Peyer's patch (tissue), 4 donors: ENCODE measurements around the gene SPON1. TPM values are rescaled to one million over a fixed set of nuclear protein-coding genes. Genes with fewer than 3 reads are reported as not detected.

ENCODE experiments used
- DNase-seq, 3 donors: peaks; one replicate each; pipeline ENCODE4 v3.0.0-alpha.2; 2017 to 2019
- H3K27ac ChIP-seq, 4 donors: fragments of 200-600 bp; sonication (generic); one replicate each; pipeline ENCODE4 v1.5.1; 2016 to 2019
- H3K27me3 ChIP-seq, 2 donors: fragments of 200-600 bp; sonication (generic); one replicate each; pipeline ENCODE4 v1.5.1; 2019
- H3K36me3 ChIP-seq, 3 donors: fragments of 200-600 bp; sonication (generic); one replicate each; pipeline ENCODE4 v1.5.1; 2016 to 2019
- H3K4me1 ChIP-seq, 4 donors: fragments of 200-600 bp; sonication (generic); one replicate each; pipeline ENCODE4 v1.5.1; 2016 to 2019
- H3K4me3 ChIP-seq, 4 donors: fragments of 200-600 bp; sonication (generic); 1 replicate in 3 of 4; 2 replicates in 1 of 4; pipeline ENCODE4 v1.5.1; 2016 to 2019; ENCODE audit warnings: mild to moderate bottlenecking in 1 of 4
- H3K9me3 ChIP-seq, 4 donors: fragments of 200-600 bp; sonication (generic); one replicate each; pipeline ENCODE4 v1.5.1; 2016 to 2019; ENCODE audit warnings: mild to moderate bottlenecking in 1 of 4
- CTCF ChIP-seq, 6 experiments: fragments of 450-650 bp in 4 of 6; fragments of 200-600 bp in 2 of 6; sonication (generic) in 1 of 6; IDR thresholded peaks; one replicate each; pipeline ENCODE4 v1.5.1; 2017 to 2019; ENCODE audit warnings: antibody characterized with exemption in 6 of 6, mild to moderate bottlenecking in 3 of 6, moderate library complexity in 1 of 6
- POLR2A ChIP-seq, 2 donors: fragments of 450-650 bp; IDR thresholded peaks; one replicate each; pipeline ENCODE4 v1.5.1; 2017; ENCODE audit warnings: antibody characterized with exemption in 2 of 2, mild to moderate bottlenecking in 2 of 2, moderate library complexity in 2 of 2
- total RNA-seq, 4 donors: library from RNA; depleted of rRNA; stranded (reverse); fragments of >200 nt; gene quantifications; one replicate each; pipeline ENCODE4 v1.1.0, GENCODE V29; 2016

Gene SPON1
- total RNA-seq, 4 donors from 2014 or later, result 26.4 to 53.8 (median 48.3) TPM

- H3K27ac ChIP-seq, result no peak overlapping the region
- H3K4me1 ChIP-seq, result no peaks in the 10 kb centered on the region
- no peaks in the 10 kb centered on the region for H3K9me3 ChIP-seq
- no peaks in the 10 kb centered on the region for H3K36me3 ChIP-seq
- no peak overlapping the region for H3K4me3 ChIP-seq
- DNase-seq, result no peak
- TF ChIP-seq CTCF (IDR thresholded peaks at IDR 0.05), result no peak
- no peak for TF ChIP-seq POLR2A (IDR thresholded peaks at IDR 0.05)
- no peaks in the 10 kb centered on the region for H3K27me3 ChIP-seq
Observed at GRCh38 chr11:14179116-14179820, 216.7 kb downstream of the SPON1 start.

GRCh38 chr11:14181121-14181520, 218.6 kb downstream of the SPON1 start:
- DNase-seq, result no peak
- Histone ChIP-seq H3K36me3 (no peaks in the 10 kb centered on the region), H3K27me3 (no peaks in the 10 kb centered on the region), H3K27ac (no peak overlapping the region), H3K9me3 (no peaks in the 10 kb centered on the region), H3K4me3 (no peak overlapping the region), H3K4me1 (no peaks in the 10 kb centered on the region)
- no peak for TF ChIP-seq CTCF (IDR thresholded peaks at IDR 0.05)
- no peak for TF ChIP-seq POLR2A (IDR thresholded peaks at IDR 0.05)

- Histone ChIP-seq H3K4me1 (no peaks in the 10 kb centered on the region), H3K27me3 (no peaks in the 10 kb centered on the region), H3K27ac (no peak overlapping the region), H3K4me3 (no peak overlapping the region), H3K36me3 (no peaks in the 10 kb centered on the region), H3K9me3 (no peaks in the 10 kb centered on the region)
- TF ChIP-seq CTCF (IDR thresholded peaks at IDR 0.05) (no peak), POLR2A (IDR thresholded peaks at IDR 0.05) (no peak)
- DNase-seq, result no peak
Observed at GRCh38 chr11:14182833-14183364, 220.4 kb downstream of the SPON1 start.

GRCh38 chr11:14184028-14184940, 221.8 kb downstream of the SPON1 start:
- DNase-seq, result no peak
- no peak for TF ChIP-seq POLR2A (IDR thresholded peaks at IDR 0.05)
- no peak for TF ChIP-seq CTCF (IDR thresholded peaks at IDR 0.05)
- no peak overlapping the region for H3K4me3 ChIP-seq

GRCh38 chr11:14185461-14185860, 222.9 kb downstream of the SPON1 start:
- H3K4me3 ChIP-seq, result no peak overlapping the region
- DNase-seq, result no peak
- TF ChIP-seq POLR2A (IDR thresholded peaks at IDR 0.05) (no peak), CTCF (IDR thresholded peaks at IDR 0.05) (no peak)

More at GRCh38 chr11:14184028-14184940, 221.8 kb downstream of the SPON1 start:
- Histone ChIP-seq H3K27me3 (no peaks in the 10 kb centered on the region), H3K9me3 (no peaks in the 10 kb centered on the region), H3K27ac (no peak overlapping the region), H3K4me1 (peaks cover 0 to 2% (median 0%) of the 10 kb centered on the region in 4 donors), H3K36me3 (no peaks in the 10 kb centered on the region)

More at GRCh38 chr11:14185461-14185860, 222.9 kb downstream of the SPON1 start:
- Histone ChIP-seq H3K9me3 (no peaks in the 10 kb centered on the region), H3K4me1 (peaks cover 0 to 4% (median 0%) of the 10 kb centered on the region in 4 donors), H3K27me3 (no peaks in the 10 kb centered on the region), H3K27ac (no peak overlapping the region), H3K36me3 (no peaks in the 10 kb centered on the region)
